ENCODE measurements around the gene PIK3CA. TPM values are rescaled to one million over a fixed set of nuclear protein-coding genes. Genes with fewer than 3 reads are reported as not detected.

The PIK3CA gene
- total RNA-seq, 1 experiment from 2014 or later, result 20.7 TPM

DNA sequence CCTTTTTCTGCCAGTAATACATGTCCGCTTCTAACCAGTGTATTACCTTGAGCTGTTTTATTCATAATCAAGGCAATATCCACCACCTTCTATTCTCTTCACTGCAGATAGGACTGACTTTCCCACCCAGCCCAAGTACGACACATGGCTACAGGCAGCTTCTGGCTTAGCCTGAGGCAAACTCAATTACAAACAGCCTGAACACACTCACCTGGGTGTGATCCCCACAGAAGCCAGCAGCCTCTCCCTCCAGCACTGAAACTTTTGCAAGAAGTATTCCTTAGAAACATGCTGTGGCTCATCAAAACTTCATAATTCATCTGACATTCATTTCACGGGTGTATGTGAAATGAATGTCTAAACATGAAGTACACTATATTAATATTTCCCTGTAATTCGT, 116.3 kb downstream of the PIK3CA start:
- CTCF ChIA-PET, result no interaction called here
- H3K9me3 Mint-ChIP-seq (ENCODE audit: unreplicated experiment), result no peaks in the 10 kb centered on the region
- intact Hi-C loops (cut with micrococcal nuclease), result no loop called here

DNA sequence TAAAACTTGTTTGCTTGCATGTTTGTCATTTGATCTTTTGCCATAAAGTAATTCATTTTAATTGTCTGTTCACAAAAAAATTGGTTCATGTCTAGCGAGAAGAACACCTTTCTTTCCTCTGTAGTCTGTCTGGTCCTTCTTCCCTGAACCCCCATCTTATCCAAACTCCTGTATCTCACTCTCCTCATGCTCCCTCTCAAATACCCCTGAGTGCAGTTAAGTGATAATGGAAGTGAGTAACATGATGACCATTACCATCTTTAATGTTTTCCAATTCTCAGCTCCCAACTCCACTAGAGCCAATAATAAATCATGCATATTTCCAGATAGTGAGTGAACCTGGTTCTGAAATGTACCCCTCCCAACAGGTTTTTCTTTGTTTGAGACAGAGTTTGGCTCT, 116.9 kb downstream of the PIK3CA start:
- intact Hi-C loops (cut with micrococcal nuclease), result no loop called here
- POLR2A ChIA-PET, result no interaction called here

More for the DNA sequence above, 116.3 kb downstream of the PIK3CA start:
- Mint-ChIP-seq H3K4me3 (ENCODE audit: unreplicated experiment) (no peak overlapping the region), H3K27me3 (ENCODE audit: insufficient read depth, unreplicated experiment) (no peaks in the 10 kb centered on the region), H3K27ac (ENCODE audit: low read depth, unreplicated experiment) (no peak overlapping the region), H3K4me1 (ENCODE audit: insufficient read depth, unreplicated experiment) (no peaks in the 10 kb centered on the region), H3K36me3 (ENCODE audit: insufficient read depth, unreplicated experiment) (no peaks in the 10 kb centered on the region)
- BruUV-seq (replicated peaks), result no TSS peak
- POLR2A ChIA-PET, result no interaction called here
- no peak for DNase-seq (ENCODE audit: unreplicated experiment)
- no peak for TF ChIP-seq CTCF (IDR thresholded peaks at IDR 0.05; ENCODE audit: unreplicated experiment)

DNA sequence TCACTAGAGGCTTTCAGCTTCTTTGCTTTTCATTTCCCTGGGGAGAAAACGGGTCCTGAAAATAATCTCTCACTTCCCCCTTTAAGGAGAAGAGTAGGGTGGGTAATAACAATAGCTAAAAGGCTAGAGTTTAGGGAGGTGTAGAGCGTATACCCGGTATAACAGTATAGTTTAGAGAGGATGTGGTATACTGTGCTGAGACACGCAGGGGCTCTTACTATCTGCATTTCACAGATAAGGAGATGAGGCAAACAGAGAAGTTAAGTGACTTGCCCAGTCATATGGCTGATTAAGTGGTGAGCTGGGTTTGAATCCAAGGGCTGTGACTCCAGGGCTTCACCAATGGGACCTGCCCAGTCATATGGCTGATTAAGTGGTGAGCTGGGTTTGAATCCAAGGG, 117.7 kb downstream of the PIK3CA start:
- Mint-ChIP-seq H3K27me3 (ENCODE audit: insufficient read depth, unreplicated experiment) (no peaks in the 10 kb centered on the region), H3K4me3 (ENCODE audit: unreplicated experiment) (no peak overlapping the region), H3K9me3 (ENCODE audit: unreplicated experiment) (no peaks in the 10 kb centered on the region), H3K4me1 (ENCODE audit: insufficient read depth, unreplicated experiment) (no peaks in the 10 kb centered on the region), H3K36me3 (ENCODE audit: insufficient read depth, unreplicated experiment) (no peaks in the 10 kb centered on the region), H3K27ac (ENCODE audit: low read depth, unreplicated experiment) (no peak overlapping the region)
- BruUV-seq (replicated peaks), result no TSS peak
- no peak for TF ChIP-seq CTCF (IDR thresholded peaks at IDR 0.05; ENCODE audit: unreplicated experiment)
- intact Hi-C loops (cut with micrococcal nuclease), result no loop called here
- CTCF ChIA-PET, result interaction anchor here (0.7 to 0.9 kb wide), 2 partner anchors 14 to 120 kb away, joined by 4 read pairs; no protein-coding TSS in a partner anchor
- no peak for DNase-seq (ENCODE audit: unreplicated experiment)
- POLR2A ChIA-PET, result interaction anchor here (0.6 kb wide), 1 partner anchor 218 kb away, joined by 3 read pairs; no protein-coding TSS in a partner anchor

More for the DNA sequence above, 116.9 kb downstream of the PIK3CA start:
- CTCF ChIA-PET, result interaction anchor here (0.7 kb wide), 1 partner anchor 119 kb away, joined by 4 read pairs; no protein-coding TSS in a partner anchor
- Mint-ChIP-seq H3K4me1 (ENCODE audit: insufficient read depth, unreplicated experiment) (no peaks in the 10 kb centered on the region), H3K27me3 (ENCODE audit: insufficient read depth, unreplicated experiment) (no peaks in the 10 kb centered on the region), H3K27ac (ENCODE audit: low read depth, unreplicated experiment) (no peak overlapping the region), H3K36me3 (ENCODE audit: insufficient read depth, unreplicated experiment) (no peaks in the 10 kb centered on the region), H3K4me3 (ENCODE audit: unreplicated experiment) (no peak overlapping the region), H3K9me3 (ENCODE audit: unreplicated experiment) (no peaks in the 10 kb centered on the region)
- no peak for TF ChIP-seq CTCF (IDR thresholded peaks at IDR 0.05; ENCODE audit: unreplicated experiment)
- DNase-seq (ENCODE audit: unreplicated experiment), result no peak
- no TSS peak for BruUV-seq (replicated peaks)

- Mint-ChIP-seq H3K27ac (ENCODE audit: low read depth, unreplicated experiment) (no peak overlapping the region), H3K27me3 (ENCODE audit: insufficient read depth, unreplicated experiment) (no peaks in the 10 kb centered on the region), H3K36me3 (ENCODE audit: insufficient read depth, unreplicated experiment) (no peaks in the 10 kb centered on the region), H3K9me3 (ENCODE audit: unreplicated experiment) (no peaks in the 10 kb centered on the region), H3K4me3 (ENCODE audit: unreplicated experiment) (no peak overlapping the region), H3K4me1 (ENCODE audit: insufficient read depth, unreplicated experiment) (no peaks in the 10 kb centered on the region)
- DNase-seq (ENCODE audit: unreplicated experiment), result no peak
- CTCF ChIA-PET, result no interaction called here
- TF ChIP-seq CTCF (IDR thresholded peaks at IDR 0.05; ENCODE audit: unreplicated experiment), result no peak
- POLR2A ChIA-PET, result interaction anchor here (0.6 kb wide), 1 partner anchor 219 kb away, joined by 3 read pairs; no protein-coding TSS in a partner anchor
- BruUV-seq (replicated peaks), result no TSS peak
- intact Hi-C loops (cut with micrococcal nuclease), result no loop called here
Observed at GRCh38 chr3:179266701-179267211, 118.6 kb downstream of the PIK3CA start.
